Stomach (tissue), 4 donors: Measurements from ENCODE around the gene FCN1.

Experiments
- CTCF ChIP-seq, 7 experiments: fragments of 450-650 bp in 4 of 7; fragments of 200-600 bp in 3 of 7; sonication (generic) in 3 of 7; IDR thresholded peaks; one replicate each; pipeline ENCODE4 v1.5.1; 2016 to 2019; ENCODE audit warnings: antibody characterized with exemption in 7 of 7, control low read depth in 2 of 7, mild to moderate bottlenecking in 1 of 7
- EP300 ChIP-seq: sonication (generic); formaldehyde crosslinking; IDR thresholded peaks from one replicate; pipeline ENCODE4 v1.6.1; 2017; ENCODE audit warnings: antibody characterized with exemption
- POLR2A ChIP-seq, 4 donors: fragments of 450-650 bp; IDR thresholded peaks; one replicate each; pipeline ENCODE4 v1.6.1; 2016; ENCODE audit warnings: antibody characterized with exemption in 4 of 4, control low read depth in 2 of 4, mild to moderate bottlenecking in 1 of 4, moderate library complexity in 1 of 4
- POLR2AphosphoS5 ChIP-seq, 3 donors: sonication (generic); formaldehyde crosslinking; IDR thresholded peaks; one replicate each; pipeline ENCODE4 v1.6.1; 2016; ENCODE audit warnings: antibody characterized with exemption in 3 of 3

- no peak for TF ChIP-seq POLR2AphosphoS5 (IDR thresholded peaks at IDR 0.05)
- no peak for TF ChIP-seq CTCF (IDR thresholded peaks at IDR 0.05)
- no peak for TF ChIP-seq POLR2A (IDR thresholded peaks at IDR 0.05)
- no peak for TF ChIP-seq EP300
Observed at GRCh38 chr9:134939080-134939733, 21.5 kb upstream of the FCN1 start.
